ENCODE results near the gene APEX1.
A peak's percentile ranks its signal among the peaks of the same experiment; 100 is the strongest.

The APEX1 gene

DNA sequence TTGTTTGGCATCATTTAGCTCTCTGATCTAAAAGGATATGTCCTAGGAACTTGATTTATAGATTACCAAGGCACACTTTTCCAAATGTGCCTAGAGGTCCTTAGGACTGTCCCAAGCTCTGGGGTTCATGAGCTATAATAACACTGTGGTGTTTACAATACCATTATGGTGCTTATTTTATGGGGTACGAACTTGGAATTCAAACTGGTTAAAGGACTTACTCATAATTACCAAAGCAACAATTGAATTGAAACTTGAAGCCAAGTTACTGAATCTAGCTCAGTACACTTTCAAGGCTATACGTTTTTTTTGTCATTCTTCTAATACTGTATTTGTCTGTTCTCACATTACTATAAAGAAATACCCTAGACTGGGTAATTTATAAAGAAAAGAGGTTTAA lies 32.1 kb upstream of the APEX1 start:
- no peak overlapping the region for H3K4me3 ChIP-seq (ENCODE audit: low read length)
- no peaks in the 10 kb centered on the region for H3K4me1 ChIP-seq (ENCODE audit: control insufficient read depth, insufficient read depth, low read length)
- no peak overlapping the region for H3K9ac ChIP-seq (ENCODE audit: low read length)
- no peaks in the 10 kb centered on the region for H3K36me3 ChIP-seq (ENCODE audit: control insufficient read depth, insufficient read depth, low read length)
- H3K27me3 ChIP-seq (ENCODE audit: control insufficient read depth, insufficient read depth, low read length) = no peaks in the 10 kb centered on the region
- H3K27ac ChIP-seq (ENCODE audit: low read depth, low read length) = no peak overlapping the region

DNA sequence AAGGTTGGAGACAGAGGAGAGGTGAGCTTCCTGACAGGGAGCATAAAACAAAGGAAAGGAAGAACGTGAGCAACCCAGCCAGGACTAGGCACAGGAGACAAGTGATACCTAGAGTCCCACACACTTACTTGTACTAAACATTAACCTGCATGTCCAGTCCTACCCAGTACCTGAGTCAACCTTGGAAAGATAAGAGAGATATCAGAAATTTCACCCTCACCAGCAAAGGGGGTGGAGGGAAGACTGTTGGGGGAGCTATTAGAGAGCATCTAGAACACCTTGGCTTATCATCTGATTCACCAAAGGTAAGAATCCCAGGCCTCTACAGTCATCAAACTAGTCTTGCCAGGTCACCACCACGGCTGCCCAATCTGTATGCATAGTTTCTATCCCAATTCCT lies 30.2 kb upstream of the APEX1 start:
- no peaks in the 10 kb centered on the region for H3K4me1 ChIP-seq (ENCODE audit: control insufficient read depth, insufficient read depth, low read length)
- H3K4me3 ChIP-seq (ENCODE audit: low read length) = no peak overlapping the region
- H3K27ac ChIP-seq (ENCODE audit: low read depth, low read length) = no peak overlapping the region
- H3K9ac ChIP-seq (ENCODE audit: low read length) = no peak overlapping the region
- H3K36me3 ChIP-seq (ENCODE audit: control insufficient read depth, insufficient read depth, low read length) = no peaks in the 10 kb centered on the region
- H3K27me3 ChIP-seq (ENCODE audit: control insufficient read depth, insufficient read depth, low read length) = no peaks in the 10 kb centered on the region

DNA sequence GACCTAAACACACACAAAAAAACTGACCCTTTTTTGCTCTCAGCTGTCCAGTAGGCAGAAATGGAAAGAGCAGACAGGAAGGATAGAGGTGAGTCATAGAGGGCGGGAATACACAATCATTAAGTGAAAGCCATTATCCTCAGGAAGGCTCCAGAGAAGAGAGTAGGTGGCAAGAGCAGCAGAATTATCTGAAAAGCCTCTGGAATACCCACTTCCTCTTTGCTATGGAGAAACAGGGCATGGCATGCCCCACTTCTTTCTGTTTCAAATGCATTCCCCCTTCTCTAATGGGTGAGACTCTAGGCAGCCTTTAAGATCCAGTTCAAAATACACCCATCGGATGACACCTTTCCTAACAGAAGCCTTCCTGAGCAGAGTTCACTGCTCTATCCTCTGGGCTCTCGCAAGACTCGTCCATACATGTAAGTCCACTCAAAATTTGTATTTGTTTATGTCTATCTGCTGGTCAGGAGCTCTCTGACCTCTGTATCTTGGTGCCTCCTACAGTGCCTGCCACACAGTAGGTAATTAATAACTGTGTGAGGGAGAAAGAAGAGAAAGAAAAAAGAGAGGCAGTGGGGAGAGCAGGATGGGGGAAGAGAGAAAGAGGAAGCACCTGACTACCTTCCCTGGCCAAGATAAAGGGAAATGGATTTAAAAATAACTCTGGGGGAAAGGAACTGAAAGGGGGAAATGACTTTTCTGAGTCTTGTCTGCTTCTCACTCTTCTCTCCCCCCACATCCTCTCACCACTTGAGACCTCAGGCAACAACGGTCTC lies 27.6 kb upstream of the APEX1 start:
- Histone ChIP-seq H3K27ac (ENCODE audit: low read depth, low read length) (no peak overlapping the region), H3K9ac (ENCODE audit: low read length) (no peak overlapping the region)

DNA sequence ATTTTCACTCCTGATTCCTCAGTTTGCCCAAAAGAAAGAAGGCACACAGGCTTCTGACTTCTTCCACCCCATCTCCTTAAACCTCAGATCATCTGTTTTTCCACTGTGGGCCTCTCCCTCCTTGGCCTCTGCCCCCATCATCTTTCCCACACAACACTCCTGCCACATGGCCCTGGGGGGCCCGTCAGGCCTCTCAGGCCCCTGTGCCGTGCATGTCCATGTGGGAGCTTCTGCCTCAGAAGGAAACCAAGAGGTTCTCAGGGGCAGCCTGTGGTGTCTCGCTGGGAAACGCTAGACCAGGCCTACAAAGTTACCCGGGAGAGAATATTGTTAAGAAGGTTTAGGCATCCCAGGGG lies 27.0 kb upstream of the APEX1 start:
- Histone ChIP-seq H3K27ac (ENCODE audit: low read depth, low read length) (no peak overlapping the region), H3K27me3 (ENCODE audit: control insufficient read depth, insufficient read depth, low read length) (no peaks in the 10 kb centered on the region), H3K36me3 (ENCODE audit: control insufficient read depth, insufficient read depth, low read length) (no peaks in the 10 kb centered on the region), H3K9ac (ENCODE audit: low read length) (no peak overlapping the region), H3K4me3 (ENCODE audit: low read length) (peak overlapping the region; percentile 35), H3K4me1 (ENCODE audit: control insufficient read depth, insufficient read depth, low read length) (no peaks in the 10 kb centered on the region)

More for the DNA sequence above, 27.6 kb upstream of the APEX1 start:
- Histone ChIP-seq H3K4me3 (ENCODE audit: low read length) (peak overlapping the region; percentile 35), H3K4me1 (ENCODE audit: control insufficient read depth, insufficient read depth, low read length) (no peaks in the 10 kb centered on the region), H3K36me3 (ENCODE audit: control insufficient read depth, insufficient read depth, low read length) (no peaks in the 10 kb centered on the region), H3K27me3 (ENCODE audit: control insufficient read depth, insufficient read depth, low read length) (no peaks in the 10 kb centered on the region)

DNA sequence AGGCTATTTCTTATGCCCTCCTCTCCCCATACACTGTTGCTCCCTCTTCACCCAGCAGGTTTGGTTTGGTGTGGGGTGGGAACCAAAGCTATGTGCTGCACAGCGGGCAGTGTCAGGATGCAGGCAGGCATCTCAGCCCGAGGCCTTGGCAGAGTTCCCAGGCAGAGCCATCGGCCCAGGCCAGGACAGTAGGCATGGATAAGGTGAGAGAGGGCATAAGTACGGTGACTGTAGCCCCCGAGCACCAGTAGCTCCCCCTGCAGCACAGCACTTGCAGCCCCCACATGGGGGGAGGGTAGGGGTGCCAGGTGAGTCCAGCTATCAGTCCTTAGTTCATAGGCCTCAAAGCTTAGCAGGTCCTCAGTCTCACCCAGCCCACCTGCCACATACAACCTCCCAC lies 26.2 kb upstream of the APEX1 start:
- no peaks in the 10 kb centered on the region for H3K4me1 ChIP-seq (ENCODE audit: control insufficient read depth, insufficient read depth, low read length)
- no peak overlapping the region for H3K9ac ChIP-seq (ENCODE audit: low read length)
- H3K27me3 ChIP-seq (ENCODE audit: control insufficient read depth, insufficient read depth, low read length) = no peaks in the 10 kb centered on the region
- H3K36me3 ChIP-seq (ENCODE audit: control insufficient read depth, insufficient read depth, low read length) = no peaks in the 10 kb centered on the region
- no peak overlapping the region for H3K4me3 ChIP-seq (ENCODE audit: low read length)
- H3K27ac ChIP-seq (ENCODE audit: low read depth, low read length) = no peak overlapping the region

DNA sequence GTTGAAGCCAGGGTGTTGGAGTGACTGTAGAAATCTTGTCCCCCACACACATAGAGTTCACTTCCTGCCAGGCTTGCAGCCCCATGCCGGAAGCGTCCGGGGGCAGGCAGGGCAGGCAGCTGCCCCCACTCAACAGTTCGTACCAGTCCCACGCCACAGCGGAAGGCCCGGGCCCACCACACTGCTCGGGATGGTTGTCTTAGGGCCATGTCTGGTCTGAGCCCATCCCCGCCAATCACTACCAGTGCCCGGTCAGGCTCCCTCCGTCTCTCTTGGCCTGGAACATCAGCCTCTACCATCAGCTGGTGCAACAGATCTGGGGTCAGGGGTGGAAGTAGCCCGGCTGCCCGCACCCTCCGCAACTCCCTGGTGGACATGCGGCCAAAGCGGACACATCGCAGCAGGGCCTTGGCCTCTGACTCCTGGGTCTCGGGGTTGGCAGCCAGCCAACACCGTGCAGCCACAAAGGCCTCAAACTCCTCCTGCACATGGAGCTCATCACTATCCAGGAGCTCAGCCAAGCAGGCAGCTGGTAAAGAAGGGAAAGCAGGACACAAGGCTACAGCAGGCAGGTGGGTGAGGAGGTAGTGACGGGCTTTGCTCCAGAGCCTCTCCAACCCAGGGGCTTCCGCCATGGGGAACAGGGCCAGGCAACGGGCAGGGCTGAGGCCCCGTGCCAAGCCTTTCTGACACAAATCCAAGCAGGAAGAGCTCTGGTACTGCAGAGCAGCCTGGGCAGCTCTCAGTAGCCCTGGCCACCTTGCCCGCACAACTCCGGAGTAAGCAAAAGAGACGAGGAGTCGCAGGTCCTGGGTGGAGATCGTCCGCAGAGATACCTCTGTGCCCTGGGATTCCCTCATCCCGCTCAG lies 25.0 kb upstream of the APEX1 start:
- no peaks in the 10 kb centered on the region for H3K36me3 ChIP-seq (ENCODE audit: control insufficient read depth, insufficient read depth, low read length)
- H3K9ac ChIP-seq (ENCODE audit: low read length) = no peak overlapping the region
- no peak overlapping the region for H3K27ac ChIP-seq (ENCODE audit: low read depth, low read length)
- no peaks in the 10 kb centered on the region for H3K4me1 ChIP-seq (ENCODE audit: control insufficient read depth, insufficient read depth, low read length)
- no peaks in the 10 kb centered on the region for H3K27me3 ChIP-seq (ENCODE audit: control insufficient read depth, insufficient read depth, low read length)
- no peak overlapping the region for H3K4me3 ChIP-seq (ENCODE audit: low read length)

DNA sequence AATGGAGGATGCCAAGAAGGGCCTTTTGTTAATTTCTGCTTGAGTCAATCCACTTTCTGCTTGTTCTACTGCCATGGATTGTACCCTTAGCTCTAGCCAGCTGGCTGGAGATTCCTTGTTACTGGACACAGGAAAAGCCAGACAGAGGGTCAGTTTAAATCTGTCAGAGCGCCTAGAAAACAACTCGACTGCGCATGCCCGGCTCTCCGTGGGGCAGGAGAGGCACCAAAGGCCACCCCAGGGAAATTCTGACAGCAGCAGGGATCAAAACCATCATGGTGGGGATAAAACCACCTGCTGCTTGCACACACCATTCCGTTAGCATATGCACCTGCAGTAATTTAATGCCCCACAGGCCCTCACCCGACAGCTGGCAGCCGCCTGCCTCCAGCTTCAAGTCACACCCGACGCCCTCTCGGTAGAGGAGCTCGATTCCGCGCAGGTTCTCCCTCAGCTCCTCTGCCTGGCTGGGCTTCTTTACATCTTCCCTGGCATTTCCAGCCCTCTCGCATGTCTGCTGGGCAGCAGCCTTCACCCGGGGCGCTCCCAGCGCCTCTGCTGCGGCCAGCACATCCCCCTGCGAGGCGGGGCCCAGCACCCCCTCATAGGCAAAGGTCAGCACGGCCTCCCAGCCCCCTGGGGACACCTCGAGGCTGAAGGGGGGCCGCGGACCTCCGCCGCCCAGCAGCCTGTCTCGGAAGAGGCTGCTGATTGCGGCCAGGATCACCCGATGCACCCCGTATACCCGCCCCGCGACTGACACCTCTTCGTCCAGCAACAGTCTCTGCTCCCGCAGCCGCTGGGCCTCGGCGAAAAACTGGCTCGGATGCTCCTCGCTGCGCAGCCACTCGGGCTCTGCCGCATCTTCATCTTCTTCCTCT lies 20.1 kb upstream of the APEX1 start:
- Histone ChIP-seq H3K27me3 (ENCODE audit: control insufficient read depth, insufficient read depth, low read length) (no peaks in the 10 kb centered on the region), H3K36me3 (ENCODE audit: control insufficient read depth, insufficient read depth, low read length) (no peaks in the 10 kb centered on the region), H3K27ac (ENCODE audit: low read depth, low read length) (peak overlapping the region; percentile 6), H3K4me1 (ENCODE audit: control insufficient read depth, insufficient read depth, low read length) (no peaks in the 10 kb centered on the region), H3K9ac (ENCODE audit: low read length) (no peak overlapping the region), H3K4me3 (ENCODE audit: low read length) (peak overlapping the region; percentile 50)

DNA sequence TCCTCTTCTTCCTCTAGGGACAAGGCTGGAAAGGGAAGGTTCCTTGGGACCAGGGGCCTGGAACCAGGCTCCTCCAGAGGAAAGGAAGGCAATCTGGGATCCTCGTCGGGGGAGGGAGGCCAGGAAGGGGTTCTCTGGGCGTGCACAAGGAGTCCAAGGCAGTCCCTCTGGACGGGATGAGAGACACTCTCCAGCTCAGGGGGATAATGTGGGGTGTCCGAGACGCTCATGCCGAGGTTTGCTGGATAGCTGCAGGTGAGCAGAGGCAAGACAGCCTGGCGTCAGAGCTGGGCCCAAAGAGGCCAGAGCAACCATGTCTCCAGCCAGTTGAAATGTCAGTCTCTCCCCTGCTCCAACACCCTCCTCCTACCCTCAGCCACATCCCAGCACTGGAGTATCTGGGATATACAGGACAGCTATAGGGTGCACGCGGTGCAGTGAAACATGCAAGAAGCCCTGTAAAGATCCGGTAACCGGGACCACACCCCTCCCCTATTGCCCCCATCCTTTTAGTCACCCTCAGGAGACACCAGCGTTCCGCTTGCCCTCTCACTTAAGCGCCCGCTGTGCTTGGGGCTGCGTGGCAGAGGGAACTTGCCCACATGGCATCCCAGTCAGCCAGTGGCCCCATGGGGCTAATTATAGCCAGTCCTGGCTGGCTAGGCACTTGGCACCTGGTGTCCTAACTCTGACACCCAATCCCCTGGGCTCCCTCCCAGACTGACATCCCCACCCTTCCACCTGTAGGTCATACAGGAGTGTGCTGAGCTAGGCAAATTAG lies 19.3 kb upstream of the APEX1 start, which contains the start of gene KLHL33:
TSS of gene KLHL33 (minus strand) at position 585 of the 781 bp plus-strand sequence. CDS start at position 230, 355 bp downstream.
- Histone ChIP-seq H3K4me3 (ENCODE audit: low read length) (peak within 1 kb of the TSS; percentile 50), H3K27ac (ENCODE audit: low read depth, low read length) (peak within 1 kb of the TSS; percentile 6), H3K9ac (ENCODE audit: low read length) (no peak within 1 kb of the TSS), H3K4me1 (ENCODE audit: control insufficient read depth, insufficient read depth, low read length) (no peaks in the 10 kb centered on the region), H3K36me3 (ENCODE audit: control insufficient read depth, insufficient read depth, low read length) (no peaks in the 10 kb centered on the region), H3K27me3 (ENCODE audit: control insufficient read depth, insufficient read depth, low read length) (no peaks in the 10 kb centered on the region)

DNA sequence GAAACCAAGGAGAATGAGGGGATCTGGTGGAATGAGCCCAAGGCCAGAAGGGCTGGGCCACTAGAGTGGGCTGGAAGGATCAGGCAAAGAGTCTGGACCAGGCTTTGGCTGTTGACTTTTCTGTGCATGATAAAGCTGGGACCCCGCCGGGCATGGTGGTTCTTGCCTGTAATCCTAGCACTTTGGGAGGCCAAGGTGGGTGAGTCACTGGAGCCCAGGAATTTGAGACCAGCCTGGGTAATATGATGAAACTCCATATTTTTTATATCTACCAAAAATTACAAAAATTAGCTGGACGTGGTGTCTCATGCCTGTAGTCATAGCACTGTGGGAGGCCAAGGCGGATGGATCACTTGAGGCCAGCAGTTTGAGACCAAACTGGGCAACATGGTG lies 18.7 kb upstream of the APEX1 start:
- Histone ChIP-seq H3K27me3 (ENCODE audit: control insufficient read depth, insufficient read depth, low read length) (no peaks in the 10 kb centered on the region), H3K9ac (ENCODE audit: low read length) (no peak overlapping the region), H3K36me3 (ENCODE audit: control insufficient read depth, insufficient read depth, low read length) (no peaks in the 10 kb centered on the region), H3K4me3 (ENCODE audit: low read length) (no peak overlapping the region), H3K4me1 (ENCODE audit: control insufficient read depth, insufficient read depth, low read length) (no peaks in the 10 kb centered on the region), H3K27ac (ENCODE audit: low read depth, low read length) (no peak overlapping the region)

DNA sequence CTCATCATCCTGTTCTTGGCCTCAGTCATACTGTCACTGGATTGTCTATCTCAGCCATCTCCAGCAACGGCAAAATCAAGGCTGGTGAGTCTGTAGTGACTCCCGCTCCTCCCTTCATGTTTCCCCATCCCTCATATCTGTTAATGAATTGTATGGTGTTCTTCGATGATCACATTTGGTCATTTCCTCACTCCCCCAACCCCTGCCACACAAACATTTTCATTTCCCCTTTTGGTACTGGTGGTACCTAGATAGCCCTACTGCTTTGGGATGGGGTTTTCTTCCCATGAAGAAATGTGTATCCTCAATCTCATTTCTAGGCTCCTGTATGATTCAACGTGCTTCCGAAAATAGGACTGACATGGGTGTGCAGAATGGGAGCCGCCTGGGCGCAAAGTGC lies 16.4 kb upstream of the APEX1 start:
- Histone ChIP-seq H3K4me1 (ENCODE audit: control insufficient read depth, insufficient read depth, low read length) (no peaks in the 10 kb centered on the region), H3K36me3 (ENCODE audit: control insufficient read depth, insufficient read depth, low read length) (no peaks in the 10 kb centered on the region), H3K4me3 (ENCODE audit: low read length) (no peak overlapping the region), H3K27me3 (ENCODE audit: control insufficient read depth, insufficient read depth, low read length) (no peaks in the 10 kb centered on the region), H3K9ac (ENCODE audit: low read length) (no peak overlapping the region), H3K27ac (ENCODE audit: low read depth, low read length) (no peak overlapping the region)

DNA sequence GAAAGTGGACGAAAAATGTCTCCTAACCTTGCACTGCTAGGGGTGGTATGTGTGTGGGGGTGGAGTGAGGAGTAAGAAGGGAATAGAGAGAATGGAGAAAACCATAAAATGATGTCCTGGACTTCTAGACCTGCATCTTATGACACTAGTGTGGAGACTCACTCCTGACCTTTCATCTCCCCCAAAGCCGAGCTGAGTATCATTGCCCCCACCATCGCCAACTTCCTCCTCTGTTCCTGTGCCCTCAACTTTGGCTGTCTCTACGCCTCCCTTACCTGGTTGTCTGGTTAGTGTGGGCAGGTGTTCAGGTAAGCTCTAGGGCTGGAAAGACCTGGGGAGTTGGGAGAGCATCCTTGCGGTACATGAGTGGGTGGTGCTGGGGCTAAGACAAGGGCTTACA lies 14.6 kb upstream of the APEX1 start:
- Histone ChIP-seq H3K27ac (ENCODE audit: low read depth, low read length) (no peak overlapping the region), H3K4me1 (ENCODE audit: control insufficient read depth, insufficient read depth, low read length) (no peaks in the 10 kb centered on the region), H3K36me3 (ENCODE audit: control insufficient read depth, insufficient read depth, low read length) (no peaks in the 10 kb centered on the region), H3K27me3 (ENCODE audit: control insufficient read depth, insufficient read depth, low read length) (no peaks in the 10 kb centered on the region), H3K4me3 (ENCODE audit: low read length) (no peak overlapping the region), H3K9ac (ENCODE audit: low read length) (no peak overlapping the region)

Measured in rectal smooth muscle tissue (tissue), 1 donor.